Lung (tissue), 12 donors: Measurements from ENCODE around the gene PARD6G. TPM values are rescaled to one million over a fixed set of nuclear protein-coding genes. Genes with fewer than 3 reads are reported as not detected.

Source experiments
- ATAC-seq: fragments of 200-7000 bp; cut with Tn5 transposase; one replicate; pipeline ENCODE4 v1.9.1; 2020; ENCODE audit warnings: moderate number of reproducible peaks; ENCODE audit not compliant: insufficient read depth, low FRiP score
- DNase-seq, 3 donors: peaks; one replicate each; pipeline ENCODE4 v3.0.0-alpha.2; 2013 to 2017
- H3K27ac ChIP-seq, 2 donors: one replicate each; pipeline ENCODE4 v1.5.1; 2013; ENCODE audit warnings: mild to moderate bottlenecking in 2 of 2, moderate library complexity in 2 of 2, control low read depth in 1 of 2, inconsistent platforms in 1 of 2, low read depth in 1 of 2, low read length in 1 of 2
- H3K27me3 ChIP-seq, 3 donors: one replicate each; pipeline ENCODE4 v1.5.1; 2013; ENCODE audit warnings: low read length in 2 of 3; ENCODE audit not compliant: control insufficient read depth in 3 of 3, insufficient read depth in 3 of 3
- H3K36me3 ChIP-seq, 4 donors: one replicate each; pipeline ENCODE4 v1.5.1; 2013; ENCODE audit warnings: low read length in 4 of 4, mild to moderate bottlenecking in 1 of 4, moderate library complexity in 1 of 4; ENCODE audit not compliant: control insufficient read depth in 4 of 4, insufficient read depth in 4 of 4
- H3K4me1 ChIP-seq, 5 donors: one replicate each; pipeline ENCODE4 v1.5.1; 2013; ENCODE audit warnings: low read length in 5 of 5, mild to moderate bottlenecking in 2 of 5, moderate library complexity in 1 of 5; ENCODE audit not compliant: control insufficient read depth in 5 of 5, insufficient read depth in 5 of 5
- H3K4me3 ChIP-seq: one replicate; pipeline ENCODE4 v1.5.1; 2013; ENCODE audit warnings: mild to moderate bottlenecking, control low read depth, moderate library complexity
- H3K9ac ChIP-seq, 2 donors: one replicate each; pipeline ENCODE4 v1.5.1; 2013; ENCODE audit warnings: low read length in 2 of 2, control low read depth in 1 of 2; ENCODE audit not compliant: insufficient read depth in 1 of 2
- H3K9me3 ChIP-seq, 4 donors: one replicate each; pipeline ENCODE4 v1.5.1; 2013; ENCODE audit warnings: low read length in 3 of 4, mild to moderate bottlenecking in 1 of 4, moderate library complexity in 1 of 4; ENCODE audit not compliant: control insufficient read depth in 4 of 4, insufficient read depth in 3 of 4
- WGBS, 2 donors: extraction: QIAGEN DNeasy Blood & Tissue Kit; methylation state at CpG; one replicate each; pipeline ENCODE4 v1.1.7; 2013; 5-methylcytosine and 5-hydroxymethylcytosine counted together
- polyA plus RNA-seq, 2 donors: library from polyadenylated mRNA; stranded (reverse); fragments of 200-250 nt; gene quantifications; one replicate each; pipeline ENCODE4 v1.2.1, GENCODE V29; 2013
- total RNA-seq, 2 donors: library from RNA; depleted of rRNA in 1 of 2; stranded (reverse); fragments of >200 nt in 1 of 2; gene quantifications; one replicate each; pipeline ENCODE4 v1.2.1, GENCODE V29; 2014 to 2021
- TF ChIP-seq, protein P1 (sequence below): IDR thresholded peaks from 2 replicates; pipeline ENCODE4 v1.5.1; 2012; ENCODE audit warnings: mild to moderate bottlenecking; ENCODE audit errors: control extremely low read depth, extremely low read depth
- donor health status: control.
- donor health status: control.
- donor health status: Bipolar disorder and iron deficiency.
- donor health status: healthy.
- donor health status: DM: yes; HTN: yes; CAD: no.

PARD6G gene
- total and polyA plus RNA-seq, 4 donors = 1.8 to 9.8 (median 3.1) TPM

DNA sequence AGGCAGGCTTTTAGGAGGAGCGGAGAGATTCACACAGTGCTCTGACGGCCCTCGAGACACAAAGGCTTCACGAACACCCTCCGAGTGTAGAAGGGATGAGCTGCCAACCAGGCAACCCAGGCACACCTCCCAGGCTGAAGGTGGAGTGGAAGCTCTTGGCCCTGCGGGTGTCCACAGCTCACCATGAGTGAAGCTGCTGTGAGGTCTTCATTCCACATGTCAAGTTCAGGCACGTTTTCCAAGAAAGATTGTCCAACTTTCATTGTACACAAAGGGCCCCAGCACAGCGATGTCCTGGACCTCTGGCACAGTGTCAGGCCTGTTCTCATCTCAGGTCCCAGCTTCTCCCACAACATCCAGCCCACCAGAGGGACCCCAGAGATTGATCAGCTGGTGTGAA, 13.4 kb downstream of the PARD6G start:
- Histone ChIP-seq H3K9ac (no peak overlapping the region), H3K36me3 (no peaks in the 10 kb centered on the region), H3K27ac (no peak overlapping the region), H3K4me1 (peaks cover 0 to 5% (median 0%) of the 10 kb centered on the region in 5 donors), H3K9me3 (peaks cover 0 to 4% (median 0%) of the 10 kb centered on the region in 4 donors), H3K4me3 (no peak overlapping the region), H3K27me3 (no peaks in the 10 kb centered on the region)
- TF ChIP-seq, protein P1, sequence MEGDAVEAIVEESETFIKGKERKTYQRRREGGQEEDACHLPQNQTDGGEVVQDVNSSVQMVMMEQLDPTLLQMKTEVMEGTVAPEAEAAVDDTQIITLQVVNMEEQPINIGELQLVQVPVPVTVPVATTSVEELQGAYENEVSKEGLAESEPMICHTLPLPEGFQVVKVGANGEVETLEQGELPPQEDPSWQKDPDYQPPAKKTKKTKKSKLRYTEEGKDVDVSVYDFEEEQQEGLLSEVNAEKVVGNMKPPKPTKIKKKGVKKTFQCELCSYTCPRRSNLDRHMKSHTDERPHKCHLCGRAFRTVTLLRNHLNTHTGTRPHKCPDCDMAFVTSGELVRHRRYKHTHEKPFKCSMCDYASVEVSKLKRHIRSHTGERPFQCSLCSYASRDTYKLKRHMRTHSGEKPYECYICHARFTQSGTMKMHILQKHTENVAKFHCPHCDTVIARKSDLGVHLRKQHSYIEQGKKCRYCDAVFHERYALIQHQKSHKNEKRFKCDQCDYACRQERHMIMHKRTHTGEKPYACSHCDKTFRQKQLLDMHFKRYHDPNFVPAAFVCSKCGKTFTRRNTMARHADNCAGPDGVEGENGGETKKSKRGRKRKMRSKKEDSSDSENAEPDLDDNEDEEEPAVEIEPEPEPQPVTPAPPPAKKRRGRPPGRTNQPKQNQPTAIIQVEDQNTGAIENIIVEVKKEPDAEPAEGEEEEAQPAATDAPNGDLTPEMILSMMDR = no peak
- ATAC-seq = no peak
- WGBS, 2 donors = 85 to 90% methylated on average over 8 of the region's 8 CpGs
- no peak for DNase-seq

DNA sequence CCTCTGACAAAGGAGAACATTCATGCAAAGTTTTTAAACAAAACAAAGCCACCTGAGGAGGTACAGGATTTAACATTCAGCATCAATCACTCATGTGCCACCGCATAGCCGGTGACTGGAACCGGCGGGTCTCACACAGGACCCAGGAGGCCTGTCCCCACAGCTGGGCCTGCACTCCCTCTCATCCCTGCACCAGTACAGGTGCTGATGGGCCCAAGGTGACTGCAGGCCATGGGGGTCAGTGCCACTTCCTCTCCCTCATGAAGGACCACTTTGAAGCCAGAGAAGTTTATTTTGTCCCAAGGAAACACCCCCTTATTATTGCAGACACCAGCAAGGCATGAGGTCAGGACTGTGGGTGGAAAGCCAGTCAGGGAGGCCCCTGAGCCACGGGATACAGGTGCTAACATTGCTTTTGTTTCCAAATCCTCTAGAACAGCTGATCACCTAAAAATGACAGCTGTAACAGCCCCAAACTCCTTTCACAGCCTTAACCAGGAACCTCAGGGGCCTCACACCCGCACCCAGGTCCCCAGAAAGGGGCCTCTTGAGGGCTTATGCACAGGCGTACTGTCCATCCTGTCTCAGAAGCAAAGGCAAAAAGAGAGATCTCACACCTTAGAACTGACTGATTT, 14.0 kb downstream of the PARD6G start:
- TF ChIP-seq, protein P1 = no peak
- H3K4me1 ChIP-seq = peaks cover 0 to 5% (median 0%) of the 10 kb centered on the region in 5 donors
- WGBS, 2 donors = 86 to 92% methylated on average over 7 of the region's 7 CpGs
- no peaks in the 10 kb centered on the region for H3K27me3 ChIP-seq
- no peak for DNase-seq
- H3K27ac ChIP-seq = no peak overlapping the region
- ATAC-seq = no peak
- H3K36me3 ChIP-seq = no peaks in the 10 kb centered on the region
- H3K4me3 ChIP-seq = no peak overlapping the region
- peaks cover 0 to 3% (median 0%) of the 10 kb centered on the region in 4 donors for H3K9me3 ChIP-seq
- no peak overlapping the region for H3K9ac ChIP-seq

DNA sequence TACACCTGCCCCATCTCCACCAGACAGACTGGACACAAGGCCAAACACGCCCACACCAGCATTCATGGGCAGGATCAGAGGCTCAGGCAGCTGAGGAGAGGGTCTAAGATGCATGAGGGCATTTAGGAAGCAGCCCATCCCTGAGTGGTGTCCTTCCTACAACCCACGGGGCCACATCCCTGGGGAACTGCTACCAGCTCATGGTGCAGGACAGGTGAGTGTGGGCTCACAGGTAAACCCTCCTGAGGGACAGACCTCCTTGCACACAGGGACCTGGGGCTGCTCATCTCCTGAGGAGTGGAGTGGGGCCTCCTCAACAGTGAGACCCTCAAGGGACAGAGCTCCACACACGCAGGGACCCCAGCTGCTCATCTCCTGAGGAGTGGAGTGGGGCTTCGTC, 14.6 kb downstream of the PARD6G start:
- no peak overlapping the region for H3K27ac ChIP-seq

More for the DNA sequence above, 14.6 kb downstream of the PARD6G start:
- DNase-seq (no peak), ATAC-seq (no peak)
- Histone ChIP-seq H3K9ac (no peak overlapping the region), H3K4me1 (peaks cover 0 to 5% (median 0%) of the 10 kb centered on the region in 5 donors), H3K27me3 (no peaks in the 10 kb centered on the region), H3K36me3 (no peaks in the 10 kb centered on the region), H3K9me3 (peaks cover 0 to 3% (median 0%) of the 10 kb centered on the region in 4 donors), H3K4me3 (no peak overlapping the region)
- 89 to 90% methylated on average over 4 of the region's 4 CpGs for WGBS, 2 donors
- TF ChIP-seq, protein P1 = no peak
